ENCODE data around the gene HIP1R.
A peak's percentile ranks its signal among the peaks of the same experiment; 100 is the strongest.
"Not testable (repeated sequence)": the region's sequence is repeated elsewhere in the genome, so short reads cannot be mapped to it uniquely, and the experiment has no call there.

HIP1R gene

GRCh38 chr12:122874081-122874480, 38.8 kb downstream of the HIP1R start:
- DNase-seq (ENCODE audit: low read depth in 2 of 2): peak; percentile 28 to 47

GRCh38 chr12:122875590-122876220, 40.4 kb downstream of the HIP1R start:
- DNase-seq (ENCODE audit: low read depth in 2 of 2): no peak

GRCh38 chr12:122876281-122876680, 41.0 kb downstream of the HIP1R start:
- DNase-seq (ENCODE audit: low read depth in 2 of 2): not testable (repeated sequence)

GRCh38 chr12:122876731-122877130, 41.5 kb downstream of the HIP1R start:
- no peak for DNase-seq (ENCODE audit: low read depth in 2 of 2)

GRCh38 chr12:122878780-122879612, 43.7 kb downstream of the HIP1R start:
- no peak for DNase-seq (ENCODE audit: low read depth in 2 of 2)

- no peak for DNase-seq (ENCODE audit: low read depth in 2 of 2)
Observed at GRCh38 chr12:122880155-122880667, 45.0 kb downstream of the HIP1R start.

- no peak for DNase-seq (ENCODE audit: low read depth in 2 of 2)
Observed at GRCh38 chr12:122880668-122881067, 45.4 kb downstream of the HIP1R start.

- no peak for DNase-seq (ENCODE audit: low read depth in 2 of 2)
Observed at GRCh38 chr12:122882908-122883558, 47.8 kb downstream of the HIP1R start.

- no peak for DNase-seq (ENCODE audit: low read depth in 2 of 2)
Observed at GRCh38 chr12:122884091-122884826, 49.0 kb downstream of the HIP1R start.

- DNase-seq (ENCODE audit: low read depth in 2 of 2): no peak
Observed at GRCh38 chr12:122884860-122885259, 49.6 kb downstream of the HIP1R start.

GRCh38 chr12:122886161-122886560, 50.9 kb downstream of the HIP1R start:
- DNase-seq (ENCODE audit: low read depth in 2 of 2): no peak

- peak in 1 of 2 experiments; percentile 33 for DNase-seq (ENCODE audit: low read depth in 2 of 2)
Observed at GRCh38 chr12:122886851-122887818, 51.9 kb downstream of the HIP1R start.

- DNase-seq (ENCODE audit: low read depth in 2 of 2): no peak
Observed at GRCh38 chr12:122887819-122888212, 52.6 kb downstream of the HIP1R start.

GRCh38 chr12:122888232-122888752, 53.0 kb downstream of the HIP1R start:
- no peak for DNase-seq (ENCODE audit: low read depth in 2 of 2)

- DNase-seq (ENCODE audit: low read depth in 2 of 2): no peak
Observed at GRCh38 chr12:122889761-122890520, 54.7 kb downstream of the HIP1R start.

- DNase-seq (ENCODE audit: low read depth in 2 of 2): no peak
Observed at GRCh38 chr12:122891661-122892525, 56.6 kb downstream of the HIP1R start.

- not testable (repeated sequence) for DNase-seq (ENCODE audit: low read depth in 2 of 2)
Observed at GRCh38 chr12:122892724-122893123, 57.5 kb downstream of the HIP1R start.
